ENCODE results near the gene GBP2.
"Not testable (repeated sequence)": the region's sequence is repeated elsewhere in the genome, so short reads cannot be mapped to it uniquely, and the experiment has no call there.

GBP2 gene

DNA sequence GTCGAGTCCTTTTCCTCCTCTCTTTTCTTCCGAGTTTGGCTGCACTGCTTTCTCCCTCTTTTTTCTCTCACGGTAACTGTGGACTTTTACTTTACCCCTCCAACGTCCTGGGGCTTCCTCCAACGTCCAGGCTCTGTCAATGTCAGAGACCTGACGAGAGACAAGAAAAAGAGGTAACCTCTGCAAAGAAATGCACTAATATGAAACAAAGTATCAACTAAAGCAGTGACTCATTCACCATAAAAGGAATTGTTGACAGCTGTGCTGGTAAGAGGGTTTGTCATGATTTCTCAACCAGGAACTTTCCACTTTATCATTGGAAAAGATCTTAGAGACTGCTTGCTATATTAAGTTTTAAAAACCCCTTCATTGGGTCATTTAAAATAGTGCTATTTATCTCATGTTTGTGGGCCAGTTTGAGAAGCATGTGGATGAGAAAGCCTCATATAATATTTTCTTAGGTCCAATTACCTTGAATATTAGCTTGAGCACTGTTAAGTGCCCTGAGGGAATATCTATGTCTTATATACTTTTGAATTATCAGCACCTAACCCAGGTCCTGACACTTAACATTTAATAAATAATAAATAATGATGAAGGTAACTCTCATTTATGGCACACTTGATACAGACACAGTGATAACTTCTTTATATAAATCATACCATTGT is at the start of gene GBP2:
Gene GBP2, minus strand, starts transcription at position 202 of the 668 bp plus-strand sequence. CDS start 4,148 bp downstream, outside the sequence.
- in situ Hi-C loops (cut with MboI; ENCODE audit: low sequenced_read_pairs), result no loop called here

- in situ Hi-C loops (cut with MboI; ENCODE audit: low sequenced_read_pairs), result no loop called here
Observed at GRCh38 chr1:89174491-89174890, 48.6 kb upstream of the GBP2 start.

- in situ Hi-C loops (cut with MboI; ENCODE audit: low sequenced_read_pairs), result no loop called here
Observed at GRCh38 chr1:89172468-89173143, 46.7 kb upstream of the GBP2 start.

DNA sequence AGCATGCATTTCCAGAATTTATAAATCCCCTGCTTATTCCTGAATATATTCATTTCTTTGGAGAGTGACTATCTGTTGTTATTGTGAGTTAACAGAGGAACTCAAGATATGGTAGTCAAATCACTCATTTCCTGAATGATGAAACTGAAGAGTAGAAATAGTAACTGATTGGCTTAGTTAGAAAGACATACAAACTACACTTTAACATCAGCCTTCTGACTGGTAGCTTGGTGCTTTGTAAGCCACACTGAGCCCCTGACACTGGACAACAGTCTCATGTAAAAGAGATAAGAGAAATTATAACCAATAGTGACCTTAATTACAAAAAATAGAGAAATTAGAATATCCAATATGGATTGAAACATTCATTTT is 45.1 kb upstream of the GBP2 start:
- in situ Hi-C loops (cut with MboI; ENCODE audit: low sequenced_read_pairs), result no loop called here

GRCh38 chr1:89170170-89171066 is 44.5 kb upstream of the GBP2 start:
- in situ Hi-C loops (cut with MboI; ENCODE audit: low sequenced_read_pairs), result no loop called here

- in situ Hi-C loops (cut with MboI; ENCODE audit: low sequenced_read_pairs), result no loop called here
Observed at GRCh38 chr1:89169166-89169565, 43.3 kb upstream of the GBP2 start.

DNA sequence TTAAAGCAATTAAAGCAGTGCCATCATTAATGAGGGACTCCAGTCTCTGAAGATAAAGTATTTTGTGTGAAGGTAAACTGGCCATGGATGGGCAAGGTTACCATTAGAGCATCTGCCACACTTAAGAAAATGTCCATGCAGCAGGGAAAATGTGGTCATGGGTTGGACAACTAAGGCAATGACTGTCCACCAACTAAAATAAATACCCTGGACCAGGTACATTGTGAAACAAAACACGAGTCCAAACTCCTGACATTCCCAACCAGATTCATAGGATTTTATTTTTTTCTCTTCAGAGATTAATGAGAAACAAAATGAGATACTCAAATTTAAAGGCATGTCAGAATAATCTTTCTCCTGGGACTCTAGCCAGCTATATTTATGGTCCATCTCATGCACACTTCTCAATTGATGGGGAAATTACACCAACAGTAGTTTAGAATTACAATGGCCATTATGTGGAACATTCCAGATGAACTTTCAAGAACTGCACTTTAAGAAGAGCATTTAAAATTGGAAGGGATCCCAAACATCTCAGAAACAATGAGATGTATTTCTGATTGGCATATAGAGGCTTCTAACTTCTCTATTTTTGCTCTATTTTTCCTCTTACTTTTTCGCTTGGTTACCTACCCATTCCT is 41.8 kb upstream of the GBP2 start:
- in situ Hi-C loops (cut with MboI; ENCODE audit: low sequenced_read_pairs), result no loop called here

DNA sequence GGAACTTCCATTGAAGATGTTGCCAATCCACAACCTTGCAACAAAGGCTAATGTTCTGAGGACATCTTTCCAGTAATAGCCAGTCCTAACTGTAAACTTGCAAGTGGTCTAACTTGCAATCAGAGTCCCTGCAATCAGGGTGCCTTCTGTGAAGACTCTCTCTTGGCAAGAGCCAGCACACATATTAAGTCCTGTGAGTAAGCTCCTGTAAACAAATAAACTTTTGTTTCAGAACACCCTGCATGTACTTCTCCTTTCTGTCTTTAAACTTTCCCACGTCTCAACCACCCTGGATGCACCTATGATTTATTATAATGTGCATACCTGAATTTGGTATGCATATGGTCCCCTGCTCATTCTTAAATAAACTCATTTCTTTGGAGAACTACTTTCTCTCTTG is 40.8 kb upstream of the GBP2 start:
- in situ Hi-C loops (cut with MboI; ENCODE audit: low sequenced_read_pairs), result no loop called here

GRCh38 chr1:89165811-89166210 is 39.9 kb upstream of the GBP2 start:
- in situ Hi-C loops (cut with MboI; ENCODE audit: low sequenced_read_pairs), result no loop called here

DNA sequence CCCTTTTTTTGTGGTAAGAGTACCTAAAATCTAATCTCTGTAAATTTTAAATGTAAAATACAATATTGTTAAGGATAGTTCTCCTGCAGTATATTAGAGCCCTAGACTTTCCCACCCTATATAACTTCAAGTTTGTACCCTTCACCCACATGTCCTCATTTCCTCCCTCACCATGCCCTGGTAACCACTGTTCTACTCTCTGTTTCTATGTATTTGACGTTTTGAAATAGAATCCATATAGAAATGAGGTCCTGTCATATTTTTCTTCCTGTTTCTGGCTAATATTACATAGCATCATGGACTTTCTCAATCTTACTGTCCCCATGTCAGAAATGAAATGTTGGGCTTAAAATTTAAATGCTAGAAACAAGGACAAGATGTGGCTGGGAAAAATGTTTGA is 25.1 kb upstream of the GBP2 start:
- in situ Hi-C loops (cut with MboI; ENCODE audit: low sequenced_read_pairs), result no loop called here

GRCh38 chr1:89149976-89150375 is 24.1 kb upstream of the GBP2 start:
- in situ Hi-C loops (cut with MboI; ENCODE audit: low sequenced_read_pairs), result no loop called here

DNA sequence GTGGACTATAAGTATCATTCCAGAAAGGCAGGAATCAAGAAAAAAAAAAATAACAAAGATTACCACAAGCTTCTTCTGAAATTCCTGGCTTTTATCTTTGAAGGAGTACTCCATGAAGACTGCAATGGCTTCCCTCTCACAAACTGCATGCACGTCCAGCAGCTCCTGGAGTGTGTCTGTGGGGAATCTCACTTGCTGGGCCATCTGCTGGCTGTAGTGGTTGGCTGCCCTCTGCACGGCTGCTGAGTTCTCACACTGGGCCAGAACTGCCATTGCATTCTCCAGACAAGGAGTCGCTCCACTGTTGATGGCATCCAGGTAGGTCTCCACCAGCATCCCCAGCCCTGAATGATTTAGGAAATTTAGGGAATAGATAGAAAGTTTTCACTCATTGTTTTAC is 23.3 kb upstream of the GBP2 start:
- in situ Hi-C loops (cut with MboI; ENCODE audit: low sequenced_read_pairs), result no loop called here

DNA sequence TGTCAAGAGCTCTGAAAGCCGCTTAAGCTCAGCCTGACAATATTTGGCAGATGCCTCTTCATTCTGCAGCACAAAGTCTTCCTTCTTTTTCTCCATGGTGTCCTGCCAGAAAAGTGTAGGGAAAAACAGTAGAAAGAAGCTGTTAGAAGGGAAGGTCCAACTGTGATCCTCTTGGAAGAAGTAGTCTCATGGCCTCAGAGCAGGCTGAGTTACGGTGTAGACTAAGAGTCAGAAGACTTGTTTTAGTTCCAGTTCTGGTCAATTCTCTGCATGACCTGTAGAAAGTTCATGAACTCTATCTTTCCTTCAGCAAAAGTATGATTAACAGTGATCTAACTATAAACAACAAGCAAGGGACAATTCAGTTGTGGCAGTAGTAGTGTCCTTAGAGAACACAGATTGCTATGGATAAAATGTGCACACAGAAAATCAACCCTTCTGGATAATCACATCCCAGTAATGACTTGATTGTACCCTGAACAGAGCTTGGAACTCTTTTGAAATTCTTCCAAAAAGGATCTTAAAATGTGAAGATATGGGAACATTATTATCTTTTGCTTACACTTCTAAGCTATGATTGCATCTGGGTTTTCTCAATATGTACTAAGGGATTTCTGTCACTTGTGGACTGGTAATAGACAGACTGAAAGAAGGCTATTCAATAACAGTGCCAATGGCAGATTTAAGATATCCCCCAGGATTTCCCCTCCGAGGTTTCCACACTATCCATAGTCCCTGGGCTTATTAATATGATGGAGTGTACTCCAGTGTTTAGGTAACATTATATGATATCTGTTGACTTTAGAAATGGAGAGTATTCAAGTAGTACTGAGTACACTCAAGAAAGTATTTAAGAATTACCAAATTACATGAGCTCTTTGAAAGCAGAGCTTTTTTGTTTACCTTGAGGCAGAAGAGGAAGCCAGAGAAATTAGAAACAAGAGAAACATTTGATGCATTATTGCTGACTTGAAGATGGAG is 22.1 kb upstream of the GBP2 start:
- in situ Hi-C loops (cut with MboI; ENCODE audit: low sequenced_read_pairs), result no loop called here

GRCh38 chr1:89146721-89147120 is 20.8 kb upstream of the GBP2 start:
- in situ Hi-C loops (cut with MboI; ENCODE audit: low sequenced_read_pairs), result no loop called here

DNA sequence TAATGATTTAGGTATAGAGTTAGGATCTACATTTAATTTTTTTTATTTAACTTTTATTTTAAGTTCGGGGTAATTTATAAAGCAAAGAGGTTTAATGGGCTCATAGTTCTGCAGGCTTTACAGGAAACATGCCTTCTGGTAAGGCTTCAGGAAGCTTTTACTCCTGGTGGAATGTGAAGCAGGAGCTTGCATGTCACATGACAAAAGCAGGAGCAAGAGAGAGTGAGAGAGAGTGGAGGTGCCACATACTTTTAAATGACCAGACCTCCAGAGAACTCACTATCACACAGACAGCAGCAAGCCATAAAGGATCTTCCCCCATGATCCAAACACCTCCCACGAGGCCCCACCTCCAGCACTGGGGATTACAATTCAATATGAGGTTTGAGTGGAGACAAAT is 17.6 kb upstream of the GBP2 start:
- in situ Hi-C loops (cut with MboI; ENCODE audit: low sequenced_read_pairs), result no loop called here

DNA sequence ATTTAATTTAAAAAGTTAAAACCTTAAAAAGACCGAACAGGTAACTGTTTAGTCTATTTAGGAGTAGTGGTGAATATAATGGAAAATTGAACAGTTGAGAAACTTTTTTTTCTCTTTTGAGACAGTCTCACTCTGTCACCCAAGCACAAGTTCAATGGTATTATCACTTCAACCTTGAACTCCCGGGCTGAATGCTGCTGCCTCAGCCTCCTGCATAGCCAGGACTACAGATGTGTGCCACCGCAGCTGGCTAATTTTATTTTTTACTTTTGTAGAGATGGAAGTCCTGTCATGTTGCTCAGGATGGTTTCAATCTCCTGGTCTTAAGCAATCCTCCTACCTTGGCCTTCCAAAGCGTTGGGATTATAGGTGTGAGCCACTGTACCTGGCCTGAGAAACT is 16.2 kb upstream of the GBP2 start:
- in situ Hi-C loops (cut with MboI; ENCODE audit: low sequenced_read_pairs), result no loop called here

DNA sequence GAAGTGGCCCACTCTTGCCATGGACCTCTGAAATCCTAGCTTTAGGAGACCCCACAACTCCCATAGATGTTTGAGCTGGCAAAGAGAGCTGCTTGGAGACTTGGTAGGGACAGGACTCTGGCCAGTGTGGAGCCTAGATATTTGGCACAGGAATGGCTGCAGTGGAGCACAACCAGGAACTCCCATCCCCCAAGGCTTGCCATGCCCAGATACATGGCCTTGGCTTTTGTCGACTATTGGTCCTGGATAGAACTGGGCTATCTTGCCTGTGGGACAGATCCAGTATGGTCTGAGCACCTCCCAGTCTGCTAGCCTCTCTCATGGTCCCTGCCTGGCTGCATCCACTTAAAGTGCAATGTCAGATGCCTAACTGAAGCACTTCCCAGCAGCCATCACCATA is 7.8 kb upstream of the GBP2 start:
- in situ Hi-C loops (cut with MboI; ENCODE audit: low sequenced_read_pairs), result no loop called here

- in situ Hi-C loops (cut with MboI; ENCODE audit: low sequenced_read_pairs), result no loop called here
Observed at GRCh38 chr1:89130716-89131115, 4.8 kb upstream of the GBP2 start.

GRCh38 chr1:89129911-89130310 is 4.0 kb upstream of the GBP2 start:
- in situ Hi-C loops (cut with MboI; ENCODE audit: low sequenced_read_pairs), result no loop called here

DNA sequence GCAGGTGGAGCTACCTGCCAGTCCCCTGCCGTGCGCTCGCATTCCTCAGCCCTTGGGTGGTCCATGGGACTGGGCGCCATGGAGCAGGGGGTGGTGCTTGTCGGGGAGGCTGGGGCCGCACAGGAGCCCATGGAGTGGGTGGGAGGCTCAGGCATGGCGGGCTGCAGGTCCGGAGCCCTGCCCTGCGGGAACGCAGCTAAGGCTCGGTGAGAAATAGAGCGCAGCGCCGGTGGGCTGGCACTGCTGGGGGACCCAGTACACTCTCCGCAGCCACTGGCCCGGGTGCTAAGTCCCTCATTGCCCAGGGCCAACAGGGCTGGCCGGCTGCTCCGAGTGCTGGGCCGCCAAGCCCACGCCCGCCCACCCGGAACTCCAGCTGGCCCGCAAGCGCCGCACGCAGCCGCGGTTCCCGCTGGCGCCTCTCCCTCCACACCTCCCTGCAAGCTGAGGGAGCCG is 2.1 kb upstream of the GBP2 start:
- in situ Hi-C loops (cut with MboI; ENCODE audit: low sequenced_read_pairs), result not testable (repeated sequence)

All from HL-60/S4 (cell line).